Suppressor macrophage treated with lipopolysaccharide for 4 hours (primary cell): ENCODE data around the gene ARPP21.

Source experiments
- DNase-seq: peaks from one replicate; pipeline ENCODE4 v3.0.0-alpha.2; 2020

Gene ARPP21

GRCh38 chr3:35643495-35643894 is 4.2 kb downstream of the ARPP21 start:
- DNase-seq = no peak

- DNase-seq = no peak
Observed at GRCh38 chr3:35644451-35644850, 5.1 kb downstream of the ARPP21 start.

GRCh38 chr3:35645189-35645588 is 5.9 kb downstream of the ARPP21 start:
- DNase-seq = no peak

GRCh38 chr3:35646081-35646480 is 6.8 kb downstream of the ARPP21 start:
- DNase-seq = no peak

GRCh38 chr3:35647461-35647860 is 8.1 kb downstream of the ARPP21 start:
- no peak for DNase-seq

GRCh38 chr3:35648347-35648746 is 9.0 kb downstream of the ARPP21 start:
- no peak for DNase-seq

- no peak for DNase-seq
Observed at GRCh38 chr3:35649405-35649804, 10.1 kb downstream of the ARPP21 start.

- DNase-seq = no peak
Observed at GRCh38 chr3:35651426-35651825, 12.1 kb downstream of the ARPP21 start.

GRCh38 chr3:35651851-35652250 is 12.5 kb downstream of the ARPP21 start:
- DNase-seq = no peak

- DNase-seq = no peak
Observed at GRCh38 chr3:35653347-35653746, 14.0 kb downstream of the ARPP21 start.

GRCh38 chr3:35654476-35654875 is 15.2 kb downstream of the ARPP21 start:
- no peak for DNase-seq

GRCh38 chr3:35658686-35659085 is 19.4 kb downstream of the ARPP21 start:
- no peak for DNase-seq

- DNase-seq = no peak
Observed at GRCh38 chr3:35659768-35660167, 20.4 kb downstream of the ARPP21 start.

GRCh38 chr3:35663471-35663870 is 24.1 kb downstream of the ARPP21 start:
- DNase-seq = no peak

- DNase-seq = no peak
Observed at GRCh38 chr3:35664460-35664919, 25.2 kb downstream of the ARPP21 start.

- no peak for DNase-seq
Observed at GRCh38 chr3:35665390-35666055, 26.2 kb downstream of the ARPP21 start.

GRCh38 chr3:35666888-35667287 is 27.6 kb downstream of the ARPP21 start:
- no peak for DNase-seq

GRCh38 chr3:35670408-35670965 is 31.2 kb downstream of the ARPP21 start:
- DNase-seq = no peak

GRCh38 chr3:35671483-35671882 is 32.2 kb downstream of the ARPP21 start:
- no peak for DNase-seq

GRCh38 chr3:35673017-35673416 is 33.7 kb downstream of the ARPP21 start:
- DNase-seq = no peak

GRCh38 chr3:35674451-35675109 is 35.3 kb downstream of the ARPP21 start:
- no peak for DNase-seq

GRCh38 chr3:35675206-35675605 is 35.9 kb downstream of the ARPP21 start:
- no peak for DNase-seq

- no peak for DNase-seq
Observed at GRCh38 chr3:35675621-35676020, 36.3 kb downstream of the ARPP21 start.

GRCh38 chr3:35677797-35678196 is 38.5 kb downstream of the ARPP21 start:
- no peak for DNase-seq
